H54 (cell line): Measurements from ENCODE around the gene SLC7A14.

Experiments
- DNase-seq: peaks from one replicate; pipeline ENCODE4 v3.0.0; 2011; ENCODE audit warnings: low spot score, mixed read lengths; ENCODE audit not compliant: insufficient read length
- FAIRE-seq: peaks from 3 replicates; lab custom pipeline; 2011; peaks lifted over from hg19 to GRCh38; lab: Jason Lieb, UNC
- POLR2A ChIP-seq: IDR thresholded peaks from 2 replicates; pipeline ENCODE4 v1.6.1; 2011; ENCODE audit warnings: low read depth, mild to moderate bottlenecking, low read length

Gene SLC7A14

DNA sequence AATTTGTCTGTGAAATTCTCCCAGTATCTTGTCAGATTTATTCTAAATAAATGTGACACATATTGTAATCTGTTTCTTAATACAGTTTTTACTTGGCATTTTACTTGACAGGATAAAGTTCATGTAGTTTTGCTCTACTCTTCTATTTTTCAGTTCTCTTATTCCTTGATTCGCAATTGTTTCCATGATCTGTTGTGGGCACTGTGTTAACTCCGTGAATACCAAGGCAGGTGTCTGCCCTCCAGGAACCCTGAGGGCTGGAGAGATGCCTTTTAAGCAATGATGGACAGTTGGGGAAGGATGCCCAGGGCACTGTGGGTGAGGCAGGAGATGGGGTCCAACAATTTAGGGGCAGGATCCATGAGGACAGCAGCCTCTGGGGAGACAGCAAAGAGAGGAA, 164.1 kb downstream of the SLC7A14 start:
- DNase-seq (no peak), FAIRE-seq (no peak)
- no peak for TF ChIP-seq POLR2A

DNA sequence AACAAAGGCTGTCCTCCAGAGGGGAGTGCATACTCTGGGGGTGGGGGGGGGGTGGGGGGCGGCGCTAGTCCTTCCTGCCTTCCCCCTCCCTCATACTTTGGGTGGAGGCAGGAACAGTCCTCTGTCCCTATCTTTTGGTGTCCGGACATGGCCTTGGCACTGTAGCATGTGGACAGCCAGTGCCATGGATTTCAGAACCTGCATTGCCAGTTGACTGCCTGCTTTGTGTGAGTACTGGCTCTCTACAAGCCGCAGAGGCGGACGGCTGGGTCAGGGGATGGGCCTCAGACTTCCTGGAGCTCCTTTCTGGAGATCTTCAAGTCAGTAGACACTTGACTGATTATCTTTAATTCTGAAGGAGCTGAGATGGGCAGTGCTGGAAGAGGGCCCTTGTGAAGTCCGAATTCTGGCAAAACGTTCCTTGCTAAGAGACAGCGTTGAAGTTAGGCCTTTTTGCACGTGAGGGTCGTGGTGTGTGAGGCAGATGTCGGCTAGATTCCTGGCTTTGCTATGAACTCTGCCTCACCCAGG, 164.7 kb downstream of the SLC7A14 start:
- FAIRE-seq (no peak), DNase-seq (no peak)
- TF ChIP-seq POLR2A = no peak

DNA sequence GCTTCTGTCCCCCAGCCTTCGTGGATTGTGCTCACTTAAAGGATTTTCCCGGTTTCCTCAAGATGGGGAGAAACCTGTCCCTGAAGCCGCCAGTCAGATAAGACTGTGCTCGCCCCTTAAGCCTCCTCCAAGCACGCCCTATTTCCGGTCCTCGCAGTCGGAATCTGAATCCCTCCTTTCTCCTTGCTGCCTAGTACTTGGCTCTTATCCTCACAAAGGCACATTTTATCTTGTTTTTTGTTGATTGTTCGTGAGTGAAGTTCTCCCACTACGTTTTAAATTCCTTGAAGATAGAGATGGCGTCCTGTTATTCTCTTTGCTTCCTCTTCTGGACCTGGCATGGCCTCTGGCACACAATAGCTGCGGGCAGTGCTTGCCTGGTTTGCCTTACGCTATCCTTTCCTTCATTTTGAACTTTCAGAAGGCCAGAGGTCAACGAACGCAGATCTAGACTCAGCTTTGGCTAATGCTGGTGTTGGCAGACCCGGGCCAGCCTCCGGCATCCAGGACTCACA, 165.5 kb downstream of the SLC7A14 start:
- no peak for FAIRE-seq

DNA sequence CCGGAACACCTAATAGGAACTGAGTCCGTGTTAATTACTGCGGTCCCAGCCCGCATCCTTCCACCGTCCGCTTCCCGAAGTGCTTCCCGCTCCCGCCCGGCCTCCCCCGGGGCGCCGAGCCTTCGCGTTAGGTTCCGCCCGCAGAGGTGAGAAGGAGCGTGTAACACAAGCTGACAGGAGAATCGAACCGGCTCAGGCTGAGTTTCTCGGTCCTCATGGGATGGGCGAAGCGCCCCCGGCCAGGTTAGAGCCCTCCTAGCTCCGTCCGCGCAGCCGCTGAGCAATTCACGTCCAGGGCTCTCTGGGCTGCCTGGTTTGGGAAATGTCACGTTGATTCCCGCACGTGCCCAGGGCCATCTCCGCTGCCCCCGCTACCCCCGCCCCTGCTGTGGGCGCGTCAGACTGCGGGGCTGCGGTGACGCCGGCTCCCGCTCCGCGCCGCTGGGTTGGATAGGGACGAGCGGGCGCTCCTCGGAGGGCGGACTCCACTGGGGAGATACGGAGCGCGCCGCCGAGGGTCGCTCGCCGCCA, 166.3 kb downstream of the SLC7A14 start:
- no peak for DNase-seq

More for the DNA sequence above, 165.5 kb downstream of the SLC7A14 start:
- no peak for DNase-seq
- no peak for TF ChIP-seq POLR2A

DNA sequence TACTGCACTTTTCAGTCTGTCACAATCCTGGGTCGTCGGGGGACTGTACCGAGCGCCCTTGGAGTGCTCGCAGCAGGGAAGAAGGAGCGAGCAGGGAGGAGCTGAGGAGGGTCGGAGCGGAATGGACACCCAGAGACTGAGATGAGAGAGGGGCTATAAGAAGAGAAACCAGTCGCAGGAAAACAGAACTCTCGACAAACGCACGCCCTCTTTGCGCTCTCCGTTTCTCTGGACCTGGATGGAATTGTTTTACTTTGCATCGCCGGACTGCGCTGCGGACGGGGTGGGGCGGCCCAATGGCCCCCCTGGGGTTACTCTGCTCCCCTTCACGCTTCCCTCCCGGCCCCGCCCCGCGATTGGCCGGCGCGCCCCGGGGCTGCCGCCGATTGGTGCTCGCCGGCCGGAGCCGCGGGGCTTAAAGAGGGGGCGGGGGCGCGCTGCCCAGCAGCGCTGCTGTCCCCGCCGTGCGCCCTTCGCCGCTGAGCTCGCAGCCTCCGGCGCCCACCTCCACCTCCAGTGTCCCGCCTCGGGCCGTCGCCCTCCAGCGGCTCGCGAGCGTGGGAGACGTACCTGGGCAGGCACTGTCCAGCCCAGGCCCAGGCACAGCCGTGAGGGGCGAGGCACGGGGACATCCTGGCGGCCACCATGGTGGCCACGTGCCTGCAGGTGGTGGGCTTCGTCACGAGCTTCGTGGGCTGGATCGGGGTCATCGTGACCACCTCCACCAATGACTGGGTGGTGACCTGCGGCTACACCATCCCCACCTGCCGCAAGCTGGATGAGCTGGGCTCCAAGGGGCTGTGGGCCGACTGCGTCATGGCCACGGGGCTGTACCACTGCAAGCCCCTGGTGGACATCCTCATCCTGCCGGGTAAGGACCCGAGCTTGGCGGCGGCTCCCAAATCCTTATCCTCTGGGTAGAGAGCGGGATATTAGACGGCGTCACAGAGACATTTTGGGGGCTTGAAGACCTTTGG, 167.2 kb downstream of the SLC7A14 start, which contains the start of gene CLDN11:
TSS of gene CLDN11 (plus strand) at position 447 of the 977 bp plus-strand sequence. CDS start at position 646, 199 bp downstream.
- TF ChIP-seq POLR2A = no peak
- no peak for FAIRE-seq
- DNase-seq = no peak

More for the DNA sequence above, 166.3 kb downstream of the SLC7A14 start:
- no peak for FAIRE-seq
- TF ChIP-seq POLR2A = no peak

DNA sequence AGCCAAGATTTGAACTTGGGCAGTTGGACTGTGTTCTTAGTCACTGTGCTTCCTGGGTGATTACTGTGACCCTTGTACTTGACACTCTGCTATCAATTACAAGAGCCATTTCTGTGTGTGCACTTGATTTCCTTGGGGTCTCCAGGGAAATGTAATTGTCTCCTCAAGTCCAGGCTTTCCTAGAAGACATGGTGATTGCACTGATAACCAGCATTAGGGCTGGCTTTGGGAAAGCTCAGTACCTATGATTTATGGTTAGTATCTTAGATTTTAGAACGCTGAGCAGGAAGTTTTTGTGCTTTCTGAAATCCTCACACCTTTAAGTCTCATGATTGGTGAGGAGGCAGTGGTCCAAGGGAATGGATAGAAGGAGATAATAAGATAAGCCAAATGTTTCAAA, 168.8 kb downstream of the SLC7A14 start:
- no peak for DNase-seq
- no peak for FAIRE-seq
- no peak for TF ChIP-seq POLR2A

DNA sequence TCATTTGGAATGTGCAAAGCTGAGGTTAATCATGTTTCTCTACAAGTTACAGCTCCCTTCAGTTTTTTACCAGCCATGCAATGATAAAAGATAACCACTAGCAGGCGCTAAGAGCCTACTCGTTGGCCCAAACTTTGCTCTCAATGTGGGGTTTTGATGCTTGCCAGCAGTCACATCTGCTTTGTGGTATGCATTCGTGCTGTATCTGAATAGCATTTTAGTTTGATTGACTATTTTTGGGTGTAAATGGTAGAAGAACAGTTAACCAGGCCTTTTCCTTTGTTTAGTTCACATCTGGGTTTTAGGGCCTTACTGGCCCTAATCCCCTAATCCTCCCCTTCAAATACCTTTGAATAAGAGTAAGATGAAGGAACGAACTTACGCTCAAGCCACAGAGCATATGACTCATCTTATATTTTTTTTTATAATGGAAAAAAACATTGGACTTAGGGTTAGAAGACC, 171.6 kb downstream of the SLC7A14 start:
- DNase-seq = peak; percentile 60
- FAIRE-seq = peak; percentile 94
- TF ChIP-seq POLR2A = no peak

DNA sequence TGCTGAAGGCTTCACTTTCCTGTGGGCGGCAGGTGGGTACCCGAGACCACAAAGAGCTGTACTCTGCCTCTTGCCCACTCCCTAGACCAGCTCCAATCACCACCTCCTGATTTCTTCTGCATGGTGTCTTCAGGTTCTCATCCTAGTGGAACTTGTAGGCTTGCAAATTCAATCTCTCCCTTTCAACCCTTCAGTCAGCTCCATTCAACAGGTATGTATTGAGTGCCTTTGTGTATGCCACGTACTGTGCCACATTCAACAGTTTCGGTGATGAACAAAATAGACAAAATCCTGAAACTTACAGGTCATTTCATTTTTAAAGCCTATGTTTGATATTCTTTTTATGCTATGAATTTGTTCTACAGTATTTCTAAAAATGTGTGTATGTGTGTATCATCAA, 172.6 kb downstream of the SLC7A14 start:
- FAIRE-seq (no peak), DNase-seq (no peak)
- no peak for TF ChIP-seq POLR2A

DNA sequence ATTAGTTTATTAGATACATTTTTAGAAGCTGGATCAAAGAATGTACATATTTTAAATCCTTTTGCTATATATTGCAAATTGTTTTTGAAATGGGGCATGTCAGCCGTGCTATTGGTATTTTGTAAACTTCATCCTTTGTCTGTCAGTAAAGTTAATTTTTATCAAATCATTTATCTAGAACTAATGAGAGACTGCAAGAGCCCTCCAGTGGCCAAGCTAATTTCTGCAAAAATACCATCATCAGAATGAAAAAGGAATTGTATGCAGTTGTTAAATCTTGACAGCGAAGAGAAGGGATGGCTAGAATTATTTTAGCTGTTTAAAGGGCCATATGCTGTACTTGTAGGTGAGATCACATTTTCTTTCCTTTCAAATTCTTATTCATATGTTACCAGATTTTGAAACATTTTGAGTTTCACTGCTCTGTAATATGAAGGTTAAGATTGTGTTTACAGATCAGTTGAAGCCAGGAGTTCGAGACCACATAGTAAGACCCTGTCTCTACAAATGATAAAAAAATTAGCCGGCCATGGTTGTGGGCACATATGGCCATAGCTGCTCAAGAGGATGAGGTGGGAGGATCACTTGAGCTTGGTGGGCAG, 175.3 kb downstream of the SLC7A14 start:
- no peak for FAIRE-seq
- TF ChIP-seq POLR2A = no peak
- no peak for DNase-seq
